Measurements from ENCODE around the gene ALG11.
"Not testable (repeated sequence)": the region's sequence is repeated elsewhere in the genome, so short reads cannot be mapped to it uniquely, and the experiment has no call there.

ALG11 gene

DNA sequence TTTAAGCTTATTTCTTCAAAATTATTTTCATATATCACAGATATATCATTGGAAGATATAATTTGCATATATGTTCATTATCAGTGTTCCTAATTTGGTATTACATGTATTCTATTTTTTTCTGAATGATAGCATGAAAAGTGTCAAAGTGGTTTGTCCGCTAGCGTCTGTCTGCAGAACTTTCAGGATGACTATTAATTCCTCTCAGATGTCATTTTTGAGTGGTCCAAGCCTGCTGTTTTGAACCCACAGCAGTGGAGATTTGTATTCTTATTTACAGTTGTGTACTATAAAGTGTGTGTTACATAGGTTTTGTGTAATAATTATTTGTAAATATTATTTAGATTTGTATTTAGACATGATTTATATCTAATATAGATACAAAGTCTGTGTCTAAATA lies 20.8 kb downstream of the ALG11 start:
- no peak for DNase-seq

DNA sequence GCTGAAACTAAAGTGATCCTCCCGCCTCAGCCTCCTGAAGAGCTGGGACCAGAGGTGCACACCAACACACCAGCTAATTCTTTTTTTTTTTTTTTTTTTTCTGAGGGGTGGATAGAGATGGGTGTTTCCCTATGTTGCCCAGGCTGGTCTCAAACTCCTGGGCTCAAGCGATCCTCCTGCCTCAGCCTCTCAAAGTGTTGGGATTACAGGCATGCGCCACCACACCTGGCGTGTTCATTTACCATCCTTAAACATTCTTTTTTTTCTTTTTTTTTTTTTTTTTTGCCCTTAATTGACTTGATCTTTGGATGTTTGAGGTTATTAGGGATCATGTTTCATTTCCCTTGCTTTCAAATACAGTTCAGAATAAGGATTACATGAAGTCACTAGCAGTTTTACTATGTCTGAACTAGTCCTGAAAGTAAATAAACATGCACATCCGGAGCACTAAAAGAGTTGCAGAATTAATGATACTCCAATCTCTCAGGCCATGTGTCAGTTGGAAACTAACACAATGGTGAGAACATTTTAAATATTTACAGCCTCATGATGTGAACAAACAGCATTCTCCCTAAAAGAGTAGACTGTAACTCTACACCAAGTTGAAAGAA lies 22.5 kb downstream of the ALG11 start:
- DNase-seq = no peak

DNA sequence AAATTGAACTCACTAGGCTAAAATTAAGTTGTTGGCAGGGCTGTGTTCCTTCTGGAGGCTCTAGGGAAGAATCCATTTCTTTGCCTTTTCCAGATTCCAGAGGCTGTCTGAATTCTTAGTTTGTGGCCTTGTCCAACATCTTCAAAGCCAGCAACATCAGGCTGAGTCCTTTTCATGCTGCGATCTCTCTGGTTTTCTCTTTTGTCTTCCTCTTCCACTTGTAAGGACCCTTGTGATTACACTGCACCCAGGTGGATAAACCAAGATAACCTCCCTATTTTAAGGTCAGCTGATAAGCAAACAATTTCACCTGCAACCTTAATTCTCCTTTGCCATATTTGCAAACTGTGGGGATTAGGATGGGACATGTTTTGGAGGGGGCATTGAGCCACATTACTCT lies 23.8 kb downstream of the ALG11 start:
- no peak for DNase-seq

DNA sequence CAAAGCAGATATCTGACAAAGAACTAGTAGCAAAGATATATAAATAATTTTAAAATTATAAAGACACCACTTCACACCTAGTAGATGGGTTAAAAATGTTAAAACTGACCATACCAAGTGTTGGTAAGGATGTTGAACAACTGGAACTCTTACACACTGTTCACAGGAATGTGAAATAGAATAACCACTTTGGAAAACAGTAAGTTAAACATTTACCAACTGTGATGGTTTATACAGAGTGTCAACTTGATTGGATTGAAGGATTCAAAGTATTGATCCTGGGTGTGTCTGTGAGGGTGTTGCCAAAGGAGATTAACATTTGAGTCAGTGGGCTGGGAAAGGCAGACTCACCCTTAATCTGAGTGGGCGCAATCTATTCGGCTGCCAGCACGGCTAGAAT lies 31.5 kb downstream of the ALG11 start:
- DNase-seq = no peak

DNA sequence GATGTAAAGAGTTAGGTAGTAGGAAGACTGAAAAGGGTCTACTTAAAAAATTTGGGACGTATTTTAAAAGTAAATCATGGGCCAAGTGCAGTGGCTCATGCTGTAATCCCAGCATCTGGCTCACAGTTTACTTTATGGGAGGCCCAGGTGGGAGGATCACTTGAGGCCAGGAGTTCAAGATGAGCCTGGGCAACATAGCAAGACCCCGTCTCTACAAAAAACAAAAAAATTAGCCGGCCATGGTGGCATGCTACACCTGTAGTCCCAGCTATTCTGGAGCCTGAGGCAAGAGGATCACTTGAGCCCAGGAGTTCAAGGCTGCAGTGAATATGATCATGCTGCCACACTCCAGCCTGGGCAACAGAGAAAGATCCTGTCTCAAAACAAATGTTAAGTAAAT lies 35.3 kb downstream of the ALG11 start:
- no peak for DNase-seq

DNA sequence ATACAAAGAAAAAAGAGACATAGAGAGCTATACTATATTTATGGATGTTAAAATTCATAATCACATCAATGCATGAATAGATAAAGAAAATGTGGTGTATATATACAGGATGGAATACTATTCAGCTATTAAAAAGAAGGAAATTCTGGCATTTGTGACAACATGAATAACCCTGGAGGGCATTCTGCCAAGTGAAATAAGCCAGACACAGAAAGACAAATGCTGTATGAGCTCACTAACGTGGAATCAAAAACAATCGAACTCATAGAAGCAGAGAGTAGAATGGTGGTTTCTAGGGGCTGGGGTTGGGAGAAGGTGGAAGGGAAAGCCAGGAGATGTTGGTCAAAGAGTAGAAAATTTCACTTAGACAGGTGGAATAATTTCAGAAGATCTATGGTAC lies 36.3 kb downstream of the ALG11 start:
- no peak for DNase-seq

DNA sequence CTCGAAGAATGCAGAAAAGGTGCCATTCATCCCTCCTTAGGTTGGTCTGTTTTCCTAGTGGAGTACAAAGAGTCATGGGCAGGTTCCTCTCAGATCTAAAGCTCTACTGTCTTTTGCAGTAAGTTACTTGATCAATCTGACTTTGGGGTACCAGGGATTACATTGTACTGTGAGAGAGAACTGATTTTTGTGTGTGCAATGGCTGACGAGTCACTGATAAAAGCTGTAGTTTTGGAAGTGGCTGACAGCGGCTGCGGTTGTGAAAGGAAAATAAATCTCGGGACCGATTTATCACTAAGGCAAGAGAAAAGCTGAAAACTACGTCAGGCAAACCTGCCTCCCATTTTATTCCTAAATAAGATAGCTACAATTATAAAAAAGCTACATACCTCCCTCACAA lies 39.2 kb downstream of the ALG11 start:
- no peak for DNase-seq

DNA sequence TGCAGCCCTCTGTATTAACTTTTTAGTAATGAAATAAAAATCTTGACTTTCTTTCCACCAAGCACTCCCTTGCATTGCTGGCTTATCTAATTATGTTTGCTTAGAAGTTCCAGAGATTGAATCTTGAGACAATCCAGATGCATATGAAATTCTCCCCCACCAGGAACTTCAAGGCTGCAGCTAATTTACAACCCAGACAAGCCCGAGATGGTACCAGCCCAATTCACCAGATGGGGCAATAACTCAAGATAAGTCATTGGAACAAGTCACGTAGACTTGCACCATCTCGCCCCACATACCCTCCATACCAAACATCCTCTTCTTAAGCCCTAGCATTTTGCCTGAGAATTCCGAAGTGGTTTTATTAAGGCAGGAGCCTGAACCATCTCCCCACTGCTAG lies 41.3 kb downstream of the ALG11 start:
- no peak for DNase-seq

DNA sequence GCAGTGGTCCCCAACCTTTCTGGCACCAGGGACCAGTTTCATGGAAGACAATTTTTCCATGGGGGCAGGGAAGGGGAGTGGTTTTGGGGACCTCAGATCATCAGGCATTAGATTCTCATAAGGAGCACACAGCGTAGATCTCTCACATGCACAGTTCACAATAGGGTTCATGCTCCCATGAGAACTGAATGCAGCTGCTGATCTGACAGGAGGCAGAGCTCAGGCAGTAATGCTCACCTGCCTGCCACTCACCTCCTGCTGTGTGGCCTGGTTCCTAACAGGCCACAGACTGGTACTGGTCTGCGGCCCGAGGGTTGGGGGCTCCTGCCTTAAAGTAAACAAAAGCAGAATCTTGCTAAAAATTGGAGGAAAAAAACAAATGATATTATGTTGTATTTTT lies 48.9 kb downstream of the ALG11 start:
- DNase-seq = not testable (repeated sequence)

DNA sequence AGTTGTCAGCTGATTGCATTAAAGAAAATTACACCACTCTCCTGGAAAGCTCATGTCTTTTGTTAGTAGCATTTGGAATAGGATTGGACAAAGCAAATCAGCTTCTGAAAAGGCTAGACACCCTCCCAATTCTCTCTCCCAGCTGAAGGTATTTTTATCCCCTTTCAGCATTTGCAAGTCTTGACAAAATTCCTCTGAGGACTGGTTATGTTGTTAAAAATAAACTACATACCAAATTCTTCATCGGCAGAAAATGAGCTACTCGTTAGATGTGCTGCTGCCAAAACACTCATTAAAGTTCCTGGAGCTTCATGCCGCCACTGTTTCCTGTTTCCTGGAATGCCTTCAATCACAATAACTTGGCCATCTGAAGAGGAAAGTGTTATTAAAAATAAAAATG lies 49.4 kb downstream of the ALG11 start:
- DNase-seq = no peak

DNA sequence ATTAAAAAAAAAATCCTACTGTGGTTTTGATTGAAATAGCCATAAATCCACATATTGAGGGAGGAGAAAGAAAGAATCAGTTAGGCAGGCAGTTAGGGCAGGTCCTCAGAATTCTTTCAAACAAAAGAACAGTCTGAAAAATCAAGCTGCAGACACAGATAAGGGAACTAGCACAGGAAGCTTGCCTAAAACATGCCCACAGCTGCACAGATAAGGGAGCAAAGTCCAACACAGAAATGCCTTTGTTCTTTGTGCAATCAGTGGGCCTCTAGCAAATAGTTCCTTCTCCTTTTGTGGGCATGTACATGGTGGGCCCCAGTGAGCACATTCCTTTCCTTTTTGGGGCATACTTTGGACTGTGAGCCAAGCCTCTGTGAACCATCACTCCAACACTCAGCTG lies 55.0 kb downstream of the ALG11 start:
- DNase-seq = no peak

DNA sequence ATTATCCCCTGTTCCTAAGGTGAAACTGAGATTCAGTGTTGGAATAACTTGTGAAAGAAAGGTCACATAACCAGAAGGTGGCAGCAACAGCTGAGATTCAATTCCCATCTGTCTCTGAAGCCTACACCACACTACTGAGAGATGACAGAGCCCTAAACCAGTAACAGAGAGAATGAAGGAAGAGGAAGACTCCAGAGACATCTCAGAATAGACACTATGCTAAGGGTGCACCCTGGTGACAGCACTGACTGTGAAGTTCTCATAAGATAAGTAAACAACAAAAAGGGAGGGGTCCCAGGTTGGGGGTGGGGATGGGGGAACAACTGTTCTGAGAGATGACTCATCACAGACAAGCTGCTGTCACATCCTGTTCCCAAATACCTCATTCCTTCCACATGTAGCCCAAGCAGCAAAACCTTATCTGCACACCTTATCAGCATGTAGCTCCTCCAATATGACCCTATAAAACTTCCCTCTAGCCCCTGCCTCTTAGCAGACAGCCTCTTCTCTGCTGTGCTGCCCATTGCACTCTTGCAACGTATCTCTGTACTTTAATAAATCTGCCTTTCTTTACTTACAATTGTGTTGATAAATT lies 58.8 kb downstream of the ALG11 start:
- DNase-seq = peak; percentile 24
